ENCODE results near the gene ANAPC2.

ANAPC2 gene

GRCh38 chr9:137128158-137128861, 60.0 kb downstream of the ANAPC2 start:
- Histone ChIP-seq H4K20me1 (ENCODE audit: insufficient read depth) (no peaks in the 10 kb centered on the region), H3K79me2 (ENCODE audit: insufficient read depth, low read depth) (no peaks in the 10 kb centered on the region), H3K4me1 (ENCODE audit: low read depth, poor library complexity, severe bottlenecking) (peaks cover 12% of the 10 kb centered on the region), H3K4me3 (IDR thresholded peaks at IDR 0.05; ENCODE audit: insufficient read depth, low read depth, low read length) (no peak overlapping the region), H3K4me2 (peak overlapping the region; percentile 53; the same call in 1 of the 2 replicates), H2AFZ (ENCODE audit: low read depth) (no peak overlapping the region), H3K27me3 (ENCODE audit: insufficient read depth, low read depth) (peaks cover 92% of the 10 kb centered on the region), H3K27ac (no peak overlapping the region), H3K36me3 (ENCODE audit: insufficient read depth) (no peaks in the 10 kb centered on the region), H3K9ac (no peak overlapping the region)
- no peak for TF ChIP-seq CTCF (conservative IDR thresholded peaks at IDR 0.05; ENCODE audit: low read depth, low read length)

GRCh38 chr9:137127301-137128157, 60.8 kb downstream of the ANAPC2 start:
- no peaks in the 10 kb centered on the region for H3K36me3 ChIP-seq (ENCODE audit: insufficient read depth)
- H3K27ac ChIP-seq, result no peak overlapping the region
- no peak for TF ChIP-seq CTCF (conservative IDR thresholded peaks at IDR 0.05; ENCODE audit: low read depth, low read length)
- peaks cover 16% of the 10 kb centered on the region for H3K4me1 ChIP-seq (ENCODE audit: low read depth, poor library complexity, severe bottlenecking)
- peaks cover 92% of the 10 kb centered on the region for H3K27me3 ChIP-seq (ENCODE audit: insufficient read depth, low read depth)
- H4K20me1 ChIP-seq (ENCODE audit: insufficient read depth), result no peaks in the 10 kb centered on the region
- H3K4me2 ChIP-seq, result peak overlapping the region; percentile 53
- H3K4me3 ChIP-seq (IDR thresholded peaks at IDR 0.05; ENCODE audit: insufficient read depth, low read depth, low read length), result no peak overlapping the region
- H2AFZ ChIP-seq (ENCODE audit: low read depth), result peak overlapping the region; percentile 80
- H3K79me2 ChIP-seq (ENCODE audit: insufficient read depth, low read depth), result no peaks in the 10 kb centered on the region
- no peak overlapping the region; the same call in 1 of the 2 replicates for H3K9ac ChIP-seq

- H3K4me2 ChIP-seq, result peak overlapping the region; percentile 53
- H3K36me3 ChIP-seq (ENCODE audit: insufficient read depth), result no peaks in the 10 kb centered on the region
- peaks cover 21% of the 10 kb centered on the region for H3K4me1 ChIP-seq (ENCODE audit: low read depth, poor library complexity, severe bottlenecking)
- TF ChIP-seq CTCF (conservative IDR thresholded peaks at IDR 0.05; ENCODE audit: low read depth, low read length), result no peak
- no peaks in the 10 kb centered on the region for H4K20me1 ChIP-seq (ENCODE audit: insufficient read depth)
- no peak overlapping the region for H3K4me3 ChIP-seq (IDR thresholded peaks at IDR 0.05; ENCODE audit: insufficient read depth, low read depth, low read length)
- no peak overlapping the region for H3K27ac ChIP-seq
- peaks cover 93% of the 10 kb centered on the region for H3K27me3 ChIP-seq (ENCODE audit: insufficient read depth, low read depth)
- H3K79me2 ChIP-seq (ENCODE audit: insufficient read depth, low read depth), result no peaks in the 10 kb centered on the region
- H2AFZ ChIP-seq (ENCODE audit: low read depth), result peak overlapping the region; percentile 80
- no peak overlapping the region for H3K9ac ChIP-seq
Measured at GRCh38 chr9:137126786-137127185, 61.6 kb downstream of the ANAPC2 start.
